MCF 10A (cell line): Measurements from ENCODE around the gene WWC1. TPM values are rescaled to one million over a fixed set of nuclear protein-coding genes. Genes with fewer than 3 reads are reported as not detected.

Experiments
- BruUV-seq: library from RNA; stranded (reverse); fragments of 400-500 nt; replicated peaks from 2 replicates; lab custom pipeline; 2021; lab: Mats Ljungman, UMichigan
- CTCF ChIA-PET: fragments of 300-600 bp; sonication (Branson Sonifier 250); formaldehyde crosslinking; extraction: SDS; loops from one replicate; lab custom pipeline; 2021; ENCODE audit warnings: antibody characterized with exemption, inconsistent platforms; lab: Yijun Ruan, JAX
- POLR2A ChIA-PET: fragments of 300-600, 350-650 bp; sonication (Branson Sonifier 250); formaldehyde crosslinking; extraction: SDS; loops from one replicate; lab custom pipeline; 2020; ENCODE audit warnings: antibody characterized with exemption, inconsistent platforms; lab: Yijun Ruan, JAX
- DNase-seq: peaks from one replicate; pipeline ENCODE4 v3.0.0-alpha.2; 2018; ENCODE audit not compliant: unreplicated experiment
- H3K27ac Mint-ChIP-seq: one replicate; pipeline ENCODE4 v1.8.0; 2022; ENCODE audit warnings: mild to moderate bottlenecking, low read depth, mixed read lengths; ENCODE audit not compliant: unreplicated experiment
- H3K27me3 Mint-ChIP-seq: one replicate; pipeline ENCODE4 v1.8.0; 2022; ENCODE audit warnings: mixed read lengths; ENCODE audit not compliant: insufficient read depth, unreplicated experiment
- H3K36me3 Mint-ChIP-seq: one replicate; pipeline ENCODE4 v1.8.0; 2022; ENCODE audit warnings: mild to moderate bottlenecking, moderate library complexity, mixed read lengths; ENCODE audit not compliant: insufficient read depth, unreplicated experiment
- H3K4me1 Mint-ChIP-seq: one replicate; pipeline ENCODE4 v1.8.0; 2022; ENCODE audit warnings: mixed read lengths; ENCODE audit not compliant: insufficient read depth, unreplicated experiment
- H3K4me3 Mint-ChIP-seq: one replicate; pipeline ENCODE4 v1.8.0; 2022; ENCODE audit warnings: mild to moderate bottlenecking, moderate library complexity, mixed read lengths; ENCODE audit not compliant: unreplicated experiment
- H3K9me3 Mint-ChIP-seq: one replicate; pipeline ENCODE4 v1.8.0; 2022; ENCODE audit warnings: mixed read lengths; ENCODE audit not compliant: unreplicated experiment
- CTCF ChIP-seq: fragments of 200-600 bp; IDR thresholded peaks from one replicate; pipeline ENCODE4 v1.8.0; 2022; ENCODE audit warnings: antibody characterized with exemption, mild to moderate bottlenecking; ENCODE audit not compliant: unreplicated experiment
- intact Hi-C: fragments of 100-400 bp; cut with micrococcal nuclease; formaldehyde crosslinking; loops from 2 replicates; pipeline ENCODE4 v1.14.1; 2022
- total RNA-seq: library from RNA; stranded (reverse); gene quantifications from 2 replicates; pipeline ENCODE4 v1.2.3, GENCODE V29; 2022

The WWC1 gene
- total RNA-seq, 1 experiment from 2014 or later, result 47.0 TPM

- BruUV-seq, result no TSS peak
- no peaks in the 10 kb centered on the region for H3K27me3 Mint-ChIP-seq
- no peaks in the 10 kb centered on the region for H3K36me3 Mint-ChIP-seq
- intact Hi-C loops, result no loop called here
- no peak overlapping the region for H3K4me3 Mint-ChIP-seq
- peaks cover 32% of the 10 kb centered on the region for H3K4me1 Mint-ChIP-seq
- H3K27ac Mint-ChIP-seq, result no peak overlapping the region
- no peak for TF ChIP-seq CTCF
- POLR2A ChIA-PET, result interaction anchor here (0.7 kb wide), 1 partner anchor 658 kb away, joined by 3 read pairs; no protein-coding TSS in a partner anchor
- peak; percentile 34 for DNase-seq
- no peaks in the 10 kb centered on the region for H3K9me3 Mint-ChIP-seq
- CTCF ChIA-PET, result interaction anchor here (0.7 to 1.7 kb wide), 5 partner anchors 14 to 1716 kb away, joined by 3 to 7 read pairs (median 3); no protein-coding TSS in a partner anchor
Observed at GRCh38 chr5:168311061-168311566, 19.7 kb downstream of the WWC1 start.

DNA sequence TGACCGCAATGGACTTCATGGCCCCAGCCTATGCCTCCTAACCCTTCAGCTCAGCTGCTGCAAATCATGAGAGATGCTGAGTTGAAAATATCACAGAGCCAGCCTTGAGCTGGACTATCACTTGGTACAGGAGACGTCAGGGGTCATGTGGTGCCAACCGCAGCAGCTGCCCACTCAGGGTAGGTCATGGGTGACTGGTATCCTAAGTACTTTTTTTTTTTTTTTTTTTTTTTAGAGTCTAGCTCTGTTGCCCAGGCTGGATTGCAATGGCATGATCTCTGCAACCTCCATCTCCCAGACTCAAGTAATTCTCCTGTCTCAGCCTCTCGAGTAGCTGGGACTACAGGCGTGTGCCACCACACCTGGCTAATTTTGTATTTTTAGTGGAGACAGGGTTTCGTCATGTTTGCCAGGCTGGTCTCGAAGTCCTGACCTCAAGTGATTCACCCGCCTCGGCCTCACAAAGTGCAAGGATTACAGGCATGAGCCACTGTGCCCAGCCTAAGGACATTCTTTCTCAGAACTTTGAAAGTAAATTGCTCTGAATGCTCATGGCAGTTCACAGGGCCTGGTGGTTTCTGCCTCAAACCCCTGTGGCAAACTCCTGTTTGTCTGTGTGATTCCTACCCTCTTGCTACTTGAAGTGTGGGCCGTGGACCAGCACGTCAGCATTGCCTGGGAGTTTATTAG lies 21.3 kb downstream of the WWC1 start:
- peaks cover 41% of the 10 kb centered on the region for H3K4me1 Mint-ChIP-seq
- intact Hi-C loops, result no loop called here
- no peaks in the 10 kb centered on the region for H3K36me3 Mint-ChIP-seq
- peak; percentile 38 for DNase-seq
- no peak overlapping the region for H3K27ac Mint-ChIP-seq
- TF ChIP-seq CTCF, result no peak
- no peaks in the 10 kb centered on the region for H3K9me3 Mint-ChIP-seq
- ChIA-PET CTCF (interaction anchor here (0.6 to 3.0 kb wide), 9 partner anchors 8 to 119 kb away, joined by 3 to 18 read pairs (median 3); no protein-coding TSS in a partner anchor), POLR2A (interaction anchor here (0.7 kb wide), 1 partner anchor 78 kb away, joined by 3 read pairs; no protein-coding TSS in a partner anchor)
- no TSS peak for BruUV-seq
- H3K4me3 Mint-ChIP-seq, result no peak overlapping the region
- H3K27me3 Mint-ChIP-seq, result no peaks in the 10 kb centered on the region

DNA sequence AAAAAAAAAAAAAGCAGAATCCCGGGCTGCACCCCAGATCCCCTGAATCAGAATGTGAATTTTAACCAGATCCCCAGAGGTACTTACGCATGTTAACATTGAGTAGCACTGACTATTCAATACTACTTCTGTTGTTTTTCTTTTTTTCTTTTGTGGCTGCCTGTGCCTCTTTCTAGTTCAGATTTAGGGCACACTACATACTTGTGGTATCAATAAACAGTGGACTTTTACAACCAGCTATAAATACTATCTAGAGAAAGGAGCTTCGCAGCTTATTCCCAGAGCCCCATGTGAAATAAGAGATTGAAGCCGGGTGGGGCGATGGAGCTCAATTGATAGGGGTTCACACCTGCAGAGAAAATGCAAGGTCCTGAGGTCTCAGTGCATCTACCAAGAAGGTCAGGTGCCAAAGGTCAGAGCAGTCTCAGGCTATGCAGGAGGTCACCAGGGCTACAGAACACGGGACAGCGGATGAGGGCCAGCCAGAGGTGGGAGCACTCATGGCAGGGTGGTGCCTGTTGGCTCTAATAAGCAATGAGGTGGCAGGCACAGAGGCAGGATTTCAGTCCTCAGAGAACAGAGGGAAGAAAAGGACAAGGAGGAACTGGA lies 22.3 kb downstream of the WWC1 start:
- POLR2A ChIA-PET, result interaction anchor here (1.0 to 4.8 kb wide), 5 partner anchors 11 to 51 kb away, joined by 4 to 44 read pairs (median 7); partner anchors contain the start of gene WWC1
- Mint-ChIP-seq H3K4me1 (peaks cover 49% of the 10 kb centered on the region), H3K27ac (peak overlapping the region; percentile 36), H3K27me3 (no peaks in the 10 kb centered on the region), H3K36me3 (no peaks in the 10 kb centered on the region), H3K9me3 (no peaks in the 10 kb centered on the region), H3K4me3 (no peak overlapping the region)
- DNase-seq, result no peak
- intact Hi-C loops, result no loop called here
- TF ChIP-seq CTCF, result no peak
- CTCF ChIA-PET, result interaction anchor here (0.6 to 3.0 kb wide), 6 partner anchors 12 to 108 kb away, joined by 3 to 18 read pairs (median 3); no protein-coding TSS in a partner anchor
- no TSS peak for BruUV-seq
